ENCODE data around the gene COL4A5. TPM values are rescaled to one million over a fixed set of nuclear protein-coding genes. Genes with fewer than 3 reads are reported as not detected.

The COL4A5 gene
- total RNA-seq, 1 experiment from 2014 or later, result 20.7 TPM

GRCh38 chrX:108640817-108641216, 201.2 kb downstream of the COL4A5 start:
- DNase-seq (ENCODE audit: low read depth), result no peak

GRCh38 chrX:108641589-108642272, 202.1 kb downstream of the COL4A5 start:
- no peak for DNase-seq (ENCODE audit: low read depth)

DNA sequence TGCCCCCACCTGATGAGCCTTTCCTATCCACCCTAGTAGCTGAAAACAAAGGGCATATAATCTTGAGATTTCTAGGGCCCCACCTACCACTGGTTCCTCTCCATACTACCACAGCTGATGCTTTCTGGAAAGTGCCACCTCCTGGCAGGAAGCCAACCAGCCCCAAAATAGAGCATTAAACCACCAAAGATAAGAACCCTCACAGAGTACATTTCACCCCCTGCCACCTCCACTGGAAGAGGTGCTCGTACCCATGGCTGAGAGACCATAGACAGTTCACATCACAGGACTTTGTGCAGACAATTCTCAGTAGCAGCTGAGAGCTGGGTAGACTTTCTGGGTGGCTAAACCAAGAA, 202.6 kb downstream of the COL4A5 start:
- DNase-seq (ENCODE audit: low read depth), result no peak

DNA sequence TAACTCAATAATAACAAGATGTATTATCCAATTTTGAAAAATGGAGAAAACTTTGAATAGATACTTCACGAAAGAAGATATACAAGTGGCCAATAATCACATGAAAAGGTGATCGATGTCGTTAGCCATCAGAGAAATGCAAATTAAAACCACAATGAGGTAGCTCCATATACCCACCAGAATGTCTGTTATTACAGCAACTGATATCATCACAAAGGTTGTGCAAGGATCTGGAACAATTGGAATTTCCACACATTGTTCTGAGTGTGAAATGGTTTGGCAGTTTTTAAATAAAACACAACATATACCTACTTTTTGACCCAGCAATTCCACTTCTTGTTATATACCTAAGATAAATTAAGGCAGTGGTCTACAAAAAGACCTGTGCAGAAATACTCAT, 225.1 kb downstream of the COL4A5 start:
- no peak for DNase-seq (ENCODE audit: low read depth)

GRCh38 chrX:108666101-108666500, 226.5 kb downstream of the COL4A5 start:
- no peak for DNase-seq (ENCODE audit: low read depth)

GRCh38 chrX:108671526-108671925, 231.9 kb downstream of the COL4A5 start:
- no peak for DNase-seq (ENCODE audit: low read depth)

DNA sequence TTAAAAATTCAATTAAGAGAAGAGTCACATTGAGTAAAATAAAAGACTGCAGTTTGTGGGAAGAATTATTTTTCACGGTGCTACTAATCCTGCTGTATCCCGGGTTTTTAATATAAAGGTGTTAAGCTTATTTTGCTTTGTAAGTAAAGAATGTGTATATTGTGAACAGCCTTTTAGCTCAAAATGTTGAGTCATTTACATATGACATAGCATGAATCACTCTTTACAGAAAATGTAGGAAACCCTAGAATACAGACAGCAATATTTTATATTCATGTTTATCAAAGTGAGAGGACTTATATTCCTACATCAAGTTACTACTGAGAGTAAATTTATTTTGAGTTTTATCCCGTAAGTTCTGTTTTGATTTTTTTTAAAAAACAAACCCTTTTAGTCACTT, 257.1 kb downstream of the COL4A5 start:
- DNase-seq (ENCODE audit: low read depth), result peak; percentile 2

DNA sequence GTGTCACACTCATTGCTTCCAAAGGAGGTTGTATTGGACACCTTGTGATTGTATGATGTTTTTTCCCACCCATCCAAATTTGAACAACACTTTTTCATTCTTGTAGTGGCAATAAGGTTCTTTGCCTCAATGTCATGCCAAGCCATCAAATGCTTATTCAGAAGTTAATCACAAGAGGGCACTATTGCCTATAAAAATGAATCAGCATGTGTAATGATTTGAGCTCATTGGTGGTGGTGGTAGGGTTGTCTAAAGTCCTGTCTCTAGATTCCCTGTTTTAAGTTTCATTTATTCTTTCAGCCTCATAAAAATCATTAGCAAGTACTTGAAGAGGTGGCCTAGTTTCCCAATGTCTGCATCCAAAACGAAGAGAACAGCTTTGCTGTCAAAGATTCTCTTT, 259.7 kb downstream of the COL4A5 start:
- DNase-seq (ENCODE audit: low read depth), result peak; percentile 31

- no peak for DNase-seq (ENCODE audit: low read depth)
Measured at GRCh38 chrX:108701633-108702032, 262.0 kb downstream of the COL4A5 start.

GRCh38 chrX:108702530-108702929, 262.9 kb downstream of the COL4A5 start:
- no peak for DNase-seq (ENCODE audit: low read depth)

- DNase-seq (ENCODE audit: low read depth), result no peak
Measured at GRCh38 chrX:108704839-108705238, 265.2 kb downstream of the COL4A5 start.

DNA sequence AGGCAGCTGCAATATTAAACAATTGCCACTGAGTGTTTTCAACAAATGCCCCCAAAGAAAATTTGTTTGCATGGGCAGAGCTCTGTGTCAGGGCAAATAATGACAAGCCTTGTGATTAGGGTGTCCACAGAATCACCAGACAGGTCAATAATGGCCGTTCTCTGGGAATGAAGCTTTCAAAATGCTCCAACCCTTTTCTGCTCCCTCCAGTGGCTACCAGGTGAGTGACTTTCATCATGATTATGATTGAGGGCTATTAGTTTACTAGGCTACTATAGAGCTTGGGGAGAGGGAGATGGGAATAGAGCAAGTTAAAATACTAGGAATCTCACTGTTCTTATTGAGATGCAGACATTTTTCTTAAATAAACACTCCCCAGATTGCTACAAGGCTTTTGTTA, 273.2 kb downstream of the COL4A5 start:
- DNase-seq (ENCODE audit: low read depth), result no peak

GRCh38 chrX:108722561-108722960, 282.9 kb downstream of the COL4A5 start:
- no peak for DNase-seq (ENCODE audit: low read depth)

DNA sequence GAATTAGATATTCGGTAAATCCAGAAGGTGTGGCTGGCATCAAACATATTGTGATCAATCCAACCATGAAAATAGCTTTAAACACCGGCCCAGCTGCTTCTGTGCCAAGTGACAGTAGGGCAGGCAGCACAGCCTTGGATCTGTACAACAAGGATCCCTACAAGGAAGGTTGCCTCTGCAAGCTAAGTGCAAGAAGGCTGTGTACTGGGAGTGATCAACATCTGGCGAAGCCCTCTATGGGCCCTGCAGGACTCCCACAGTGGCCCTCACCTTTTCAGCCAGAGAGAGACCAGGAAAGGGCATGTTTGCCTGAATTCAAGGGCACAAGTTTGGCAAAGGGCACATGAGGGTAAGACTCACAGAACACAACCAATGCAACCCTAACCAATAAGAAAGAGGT, 287.1 kb downstream of the COL4A5 start:
- no peak for DNase-seq (ENCODE audit: low read depth)

GRCh38 chrX:108731153-108731552, 291.5 kb downstream of the COL4A5 start:
- no peak for DNase-seq (ENCODE audit: low read depth)

GRCh38 chrX:108732630-108733321, 293.1 kb downstream of the COL4A5 start:
- DNase-seq (ENCODE audit: low read depth), result no peak

DNA sequence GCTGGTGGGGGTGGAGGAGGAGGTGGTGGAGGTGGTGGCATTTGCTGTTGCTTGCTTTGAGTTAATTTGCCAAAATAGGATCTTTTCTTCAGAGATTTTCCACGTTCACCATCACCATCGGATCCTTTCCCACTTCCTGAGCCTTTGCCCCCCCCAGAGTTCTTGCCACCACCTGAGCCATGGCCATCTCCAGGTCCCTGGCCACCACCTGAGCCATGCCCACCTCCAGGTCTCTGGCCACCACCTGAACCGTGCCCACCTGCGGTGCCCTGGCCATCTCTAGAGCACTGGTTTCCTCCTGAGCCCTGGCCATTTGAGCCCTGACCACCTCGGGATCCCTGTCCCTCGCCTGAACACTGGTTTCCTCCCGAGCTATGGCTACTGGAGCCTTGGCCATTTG, 294.8 kb downstream of the COL4A5 start:
- DNase-seq (ENCODE audit: low read depth), result no peak

DNA sequence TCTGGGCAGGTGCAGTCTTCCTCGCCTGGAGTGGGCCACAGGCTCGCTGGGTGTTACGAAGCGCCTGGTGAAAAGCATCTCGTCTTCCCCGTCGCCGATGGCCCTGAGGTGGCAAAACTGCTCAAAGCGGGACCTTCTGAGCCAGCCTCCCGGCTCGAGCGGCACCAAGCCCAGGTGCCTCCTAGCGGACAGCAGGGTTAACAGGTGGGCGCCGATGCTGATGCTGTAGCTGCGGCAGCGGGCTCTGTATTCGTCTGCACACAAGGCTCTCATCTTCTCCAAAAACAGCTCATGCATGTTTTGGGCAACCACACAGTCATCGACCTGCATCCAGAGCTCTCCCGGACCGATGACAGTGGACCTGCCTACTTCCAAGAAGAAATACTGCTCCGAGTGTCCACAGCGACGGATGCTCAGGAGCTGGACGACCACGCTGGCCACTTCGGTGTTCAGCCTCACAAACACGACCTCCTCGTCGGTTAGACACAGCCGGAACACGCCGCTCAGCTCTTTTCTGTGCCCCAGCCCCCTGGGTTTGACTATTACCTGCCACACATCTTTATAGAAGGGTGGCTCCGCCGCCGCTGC, 295.5 kb downstream of the COL4A5 start:
- no peak for DNase-seq (ENCODE audit: low read depth)

GRCh38 chrX:108735679-108736508, 296.3 kb downstream of the COL4A5 start:
- DNase-seq (ENCODE audit: low read depth), result no peak

DNA sequence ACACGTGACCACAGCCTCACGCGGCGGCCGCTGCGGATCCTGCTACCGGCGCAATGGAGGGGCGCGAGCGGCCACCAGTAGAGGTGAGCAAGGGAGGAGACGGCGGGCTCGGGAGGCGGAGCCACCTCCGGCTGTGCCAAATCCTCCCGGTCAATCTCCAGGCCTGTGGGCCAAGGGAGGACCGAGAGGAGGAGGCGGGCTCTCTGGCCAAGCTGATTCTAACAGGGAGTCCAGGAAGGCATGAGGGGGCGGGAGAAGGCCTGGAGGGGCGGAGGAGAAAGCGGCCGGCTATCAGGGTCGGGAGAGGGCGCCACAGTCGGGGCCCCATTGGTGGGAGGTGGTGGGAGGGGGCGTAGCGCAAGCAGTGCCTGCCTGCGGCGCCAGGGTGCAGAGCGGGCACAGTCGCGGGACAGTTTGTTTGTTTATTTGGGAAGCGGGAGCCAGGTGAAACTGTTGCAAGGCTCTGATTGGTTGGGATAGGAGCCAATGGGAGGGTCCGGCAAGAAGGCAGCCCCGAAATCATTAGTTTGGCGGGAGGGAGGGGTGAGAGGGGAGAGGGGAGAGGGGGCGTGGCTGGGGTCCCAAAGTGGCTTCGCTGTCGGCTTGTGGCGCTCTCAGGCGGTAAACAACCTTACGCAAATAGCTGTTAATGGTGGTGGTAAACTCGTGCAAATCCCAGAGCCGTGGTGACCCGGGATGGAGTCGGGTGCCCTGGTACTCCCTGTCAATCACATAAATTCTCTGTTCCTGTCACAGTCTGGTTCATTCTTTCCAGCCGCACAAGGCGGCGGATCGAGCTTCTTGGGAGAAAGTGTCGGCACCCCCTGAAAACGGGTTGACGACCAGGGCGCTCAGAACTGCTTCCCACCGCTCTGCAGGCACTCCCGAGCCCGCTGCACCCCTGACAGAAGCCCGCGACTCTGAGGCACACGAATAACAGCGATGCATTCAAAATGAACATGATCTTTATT, 297.2 kb downstream of the COL4A5 start, which contains the start of gene IRS4:
Gene IRS4, minus strand, starts transcription at position 55 of the 971 bp plus-strand sequence.
- no peak for DNase-seq (ENCODE audit: low read depth)

DNA sequence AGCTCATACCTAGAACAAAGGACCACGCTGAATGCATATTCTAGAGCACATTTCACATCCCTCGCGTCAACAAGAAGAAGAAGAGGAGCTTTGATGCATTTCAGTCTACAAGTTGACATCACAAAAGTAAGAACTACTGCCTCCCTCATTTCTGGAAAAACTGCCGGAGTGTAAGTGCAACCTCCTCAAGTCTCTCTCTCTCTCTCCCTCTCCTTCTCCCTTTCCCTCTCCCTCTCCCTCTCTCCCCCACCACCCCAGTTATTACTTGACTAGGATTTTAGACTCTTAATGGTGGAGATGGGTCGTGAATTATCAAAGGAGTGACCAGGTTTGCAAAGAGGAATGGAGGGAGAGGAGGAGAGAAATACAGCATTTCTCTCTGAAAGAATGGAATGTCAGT, 298.1 kb downstream of the COL4A5 start:
- no peak for DNase-seq (ENCODE audit: low read depth)

Measured in LHCN-M2 (cell line).